Loucy (cell line): ENCODE measurements around the gene CUEDC1.

ENCODE experiments used
- H2AFZ ChIP-seq: fragments of 200-600 bp; sonication (generic); 2 replicates; pipeline ENCODE4 v1.6.0; 2016; ENCODE audit warnings: antibody characterized with exemption, mild to moderate bottlenecking, low read length, moderate library complexity
- H3F3A ChIP-seq: fragments of 200-600 bp; 2 replicates; pipeline ENCODE4 v1.6.0; 2016; ENCODE audit warnings: antibody characterized with exemption, low read depth, mild to moderate bottlenecking
- H3K27me3 ChIP-seq: fragments of 200-600 bp; sonication (generic); 2 replicates; pipeline ENCODE4 v1.6.1; 2014; ENCODE audit warnings: low read length, mild to moderate bottlenecking; ENCODE audit not compliant: insufficient read depth, poor library complexity, severe bottlenecking
- H3K36me3 ChIP-seq: fragments of 200-600 bp; sonication (generic); 2 replicates; pipeline ENCODE4 v1.6.1; 2016; ENCODE audit warnings: low read length; ENCODE audit not compliant: insufficient read depth
- H3K4me1 ChIP-seq: fragments of 200-600 bp; sonication (generic); 2 replicates; pipeline ENCODE4 v1.5.1; 2014; ENCODE audit warnings: low read length, mild to moderate bottlenecking; ENCODE audit not compliant: insufficient read depth, poor library complexity, severe bottlenecking
- H3K4me2 ChIP-seq: fragments of 200-600 bp; sonication (generic); 2 replicates; pipeline ENCODE4 v1.6.0; 2014; ENCODE audit warnings: antibody characterized with exemption, low read length, low read depth, mild to moderate bottlenecking; ENCODE audit not compliant: poor library complexity, severe bottlenecking
- H3K4me3 ChIP-seq: fragments of 200-600 bp; sonication (generic); 2 replicates; pipeline ENCODE4 v1.5.1; 2014; ENCODE audit warnings: low read length, mild to moderate bottlenecking, mixed read lengths; ENCODE audit not compliant: poor library complexity, severe bottlenecking
- H3K79me2 ChIP-seq: fragments of 200-600 bp; sonication (generic); 2 replicates; pipeline ENCODE4 v1.6.1; 2014; ENCODE audit warnings: low read length; ENCODE audit not compliant: insufficient read depth
- H3K9ac ChIP-seq: fragments of 200-600 bp; sonication (generic); 2 replicates; pipeline ENCODE4 v1.6.0; 2014; ENCODE audit warnings: mild to moderate bottlenecking, low read depth, low read length, moderate library complexity; ENCODE audit not compliant: poor library complexity, severe bottlenecking
- H3K9me2 ChIP-seq: fragments of 200-600 bp; sonication (generic); replicated peaks from 2 replicates; pipeline ENCODE4 v1.6.1; 2016; ENCODE audit warnings: low read depth, low read length, mixed read lengths
- H3K9me3 ChIP-seq: fragments of 200-600 bp; sonication (generic); 2 replicates; pipeline ENCODE4 v1.6.1; 2014; ENCODE audit warnings: mild to moderate bottlenecking, antibody characterized with exemption, low read length, low read depth; ENCODE audit not compliant: insufficient read depth
- H4K20me1 ChIP-seq: fragments of 200-600 bp; sonication (generic); 2 replicates; pipeline ENCODE4 v1.6.0; 2014; ENCODE audit warnings: antibody characterized with exemption, low read length, mild to moderate bottlenecking; ENCODE audit not compliant: insufficient read depth, poor library complexity, severe bottlenecking
- EZH2phosphoT487 ChIP-seq: fragments of 200-600 bp; IDR thresholded peaks from 2 replicates; pipeline ENCODE4 v1.6.1; 2018; ENCODE audit warnings: antibody characterized with exemption, mild to moderate bottlenecking, moderate library complexity, borderline replicate concordance
- TF ChIP-seq, protein P1 (sequence below): fragments of 200-600 bp; sonication (generic); conservative IDR thresholded peaks from 2 replicates; pipeline ENCODE4 v1.5.1; 2014; ENCODE audit warnings: mild to moderate bottlenecking, antibody characterized with exemption, low read length

Gene CUEDC1

DNA sequence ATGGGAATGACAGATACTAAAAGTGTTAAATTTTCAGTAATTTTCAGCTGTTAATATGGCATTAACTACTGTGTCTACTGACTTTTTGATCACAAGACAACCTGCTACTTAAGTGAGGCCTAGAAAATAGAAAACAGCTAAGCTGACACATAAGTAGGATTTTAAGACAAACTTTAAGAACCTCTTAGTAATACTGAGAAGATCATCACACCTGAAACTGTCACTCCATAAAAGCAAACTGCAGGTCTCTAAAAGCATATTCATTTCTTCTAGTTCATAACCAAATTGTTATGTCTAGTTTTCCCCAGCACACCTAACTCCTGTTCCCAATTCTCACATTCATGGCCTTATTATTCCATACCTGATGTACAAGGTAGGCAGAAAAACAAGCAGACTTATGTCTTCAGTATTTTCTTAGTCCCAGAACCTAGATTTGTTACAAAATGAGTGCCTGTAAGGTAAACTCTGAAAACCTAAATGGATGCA lies 43.8 kb upstream of the CUEDC1 start:
- H4K20me1 ChIP-seq: peaks cover 49% of the 10 kb centered on the region
- no peaks in the 10 kb centered on the region for H3K9me3 ChIP-seq
- H3K9ac ChIP-seq: no peak overlapping the region
- H3K4me1 ChIP-seq: peaks cover 38% of the 10 kb centered on the region
- H3K27me3 ChIP-seq: no peaks in the 10 kb centered on the region
- H3K9me2 ChIP-seq: no peaks in the 10 kb centered on the region
- H3K4me3 ChIP-seq: no peak overlapping the region
- peaks cover 56% of the 10 kb centered on the region for H3K36me3 ChIP-seq
- peaks cover 23% of the 10 kb centered on the region for H3F3A ChIP-seq
- no peak overlapping the region for H2AFZ ChIP-seq
- H3K79me2 ChIP-seq: peaks cover 56% of the 10 kb centered on the region
- H3K4me2 ChIP-seq: peak overlapping the region; percentile 29
- TF ChIP-seq, protein P1, sequence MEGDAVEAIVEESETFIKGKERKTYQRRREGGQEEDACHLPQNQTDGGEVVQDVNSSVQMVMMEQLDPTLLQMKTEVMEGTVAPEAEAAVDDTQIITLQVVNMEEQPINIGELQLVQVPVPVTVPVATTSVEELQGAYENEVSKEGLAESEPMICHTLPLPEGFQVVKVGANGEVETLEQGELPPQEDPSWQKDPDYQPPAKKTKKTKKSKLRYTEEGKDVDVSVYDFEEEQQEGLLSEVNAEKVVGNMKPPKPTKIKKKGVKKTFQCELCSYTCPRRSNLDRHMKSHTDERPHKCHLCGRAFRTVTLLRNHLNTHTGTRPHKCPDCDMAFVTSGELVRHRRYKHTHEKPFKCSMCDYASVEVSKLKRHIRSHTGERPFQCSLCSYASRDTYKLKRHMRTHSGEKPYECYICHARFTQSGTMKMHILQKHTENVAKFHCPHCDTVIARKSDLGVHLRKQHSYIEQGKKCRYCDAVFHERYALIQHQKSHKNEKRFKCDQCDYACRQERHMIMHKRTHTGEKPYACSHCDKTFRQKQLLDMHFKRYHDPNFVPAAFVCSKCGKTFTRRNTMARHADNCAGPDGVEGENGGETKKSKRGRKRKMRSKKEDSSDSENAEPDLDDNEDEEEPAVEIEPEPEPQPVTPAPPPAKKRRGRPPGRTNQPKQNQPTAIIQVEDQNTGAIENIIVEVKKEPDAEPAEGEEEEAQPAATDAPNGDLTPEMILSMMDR: no peak
- no peak for TF ChIP-seq EZH2phosphoT487

DNA sequence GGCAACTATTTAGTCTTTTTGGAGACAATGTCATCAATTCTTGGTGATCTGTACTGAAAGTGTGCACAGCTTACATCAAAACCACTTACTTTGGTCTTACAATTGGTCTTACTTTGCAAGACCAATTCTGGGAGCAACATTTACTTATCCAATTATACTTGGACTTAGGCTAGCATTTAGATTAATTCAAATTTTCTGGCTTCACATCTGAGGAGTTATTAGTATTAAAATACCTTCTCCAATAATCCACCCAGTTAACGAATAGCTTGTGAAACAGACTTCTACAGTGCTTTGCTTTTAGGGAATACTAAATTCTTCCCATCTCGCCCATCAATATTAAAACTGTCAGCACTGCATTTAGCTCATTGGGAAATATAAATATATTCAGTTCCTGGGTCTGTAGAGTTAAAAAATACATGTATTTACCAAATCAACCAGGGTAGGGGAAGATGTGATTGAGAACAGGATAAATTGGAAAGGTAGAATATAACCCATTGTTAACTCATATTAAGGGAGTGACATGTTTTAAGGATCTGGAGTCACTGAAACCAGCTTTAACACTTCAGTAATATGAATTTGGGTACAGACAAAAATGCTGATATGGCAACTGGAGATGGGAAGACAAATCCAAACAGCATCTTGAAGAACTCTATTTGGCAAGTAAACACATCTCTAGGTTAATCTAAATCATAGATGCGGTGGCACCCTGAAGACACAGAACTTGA lies 42.0 kb upstream of the CUEDC1 start:
- peaks cover 23% of the 10 kb centered on the region for H3F3A ChIP-seq
- TF ChIP-seq, protein P1: no peak
- TF ChIP-seq EZH2phosphoT487: no peak
- peaks cover 30% of the 10 kb centered on the region for H3K4me1 ChIP-seq
- H4K20me1 ChIP-seq: peaks cover 31% of the 10 kb centered on the region
- H2AFZ ChIP-seq: no peak overlapping the region
- H3K79me2 ChIP-seq: peaks cover 38% of the 10 kb centered on the region
- no peak overlapping the region for H3K4me2 ChIP-seq
- H3K27me3 ChIP-seq: no peaks in the 10 kb centered on the region
- no peak overlapping the region for H3K4me3 ChIP-seq
- H3K9me3 ChIP-seq: no peaks in the 10 kb centered on the region
- H3K36me3 ChIP-seq: peaks cover 38% of the 10 kb centered on the region; the same call in 1 of the 2 replicates
- H3K9ac ChIP-seq: no peak overlapping the region
- no peaks in the 10 kb centered on the region for H3K9me2 ChIP-seq

DNA sequence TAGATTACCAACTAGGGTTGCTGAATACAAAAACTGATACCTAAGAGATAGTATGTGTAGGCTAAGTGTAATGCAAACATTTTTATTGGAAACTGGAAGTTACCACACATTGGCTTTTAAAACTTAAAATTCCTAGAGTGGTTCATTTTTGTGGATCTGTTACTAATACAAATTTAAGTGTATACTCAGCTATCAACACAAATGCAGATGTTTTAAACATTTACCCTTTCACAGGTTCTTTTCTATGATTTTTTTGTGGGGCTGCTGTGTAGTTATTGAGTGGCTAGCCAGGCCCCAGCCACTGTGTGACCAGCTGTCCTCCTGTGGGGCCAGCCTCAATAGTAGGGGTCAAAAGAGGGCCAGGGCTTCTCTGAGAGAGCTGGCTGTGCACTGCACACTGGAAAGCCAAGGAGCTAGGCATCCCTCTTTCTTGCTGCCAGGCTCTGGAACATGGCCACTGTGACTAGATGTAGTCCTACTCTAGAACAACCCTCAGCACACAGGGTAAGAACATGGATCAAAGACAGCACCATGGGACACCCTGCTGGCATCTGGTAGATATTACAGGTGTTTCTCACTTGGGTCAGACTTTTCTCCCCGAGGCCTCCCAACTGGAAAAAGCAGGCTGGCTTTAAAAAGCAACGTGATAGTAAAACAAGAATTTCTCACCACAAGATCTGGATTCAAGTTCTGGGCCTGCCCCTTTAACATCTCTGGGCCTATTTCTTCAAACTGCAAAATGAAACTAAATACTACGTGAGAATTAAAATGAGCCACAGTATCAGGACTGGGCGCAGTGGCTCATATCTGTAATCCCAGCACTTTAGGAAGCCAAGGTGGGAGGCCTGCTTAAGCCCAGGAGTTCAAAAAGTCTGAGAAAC lies 40.1 kb upstream of the CUEDC1 start:
- TF ChIP-seq EZH2phosphoT487: no peak
- TF ChIP-seq, protein P1: peak; percentile 79
- Histone ChIP-seq H3F3A (peaks cover 6% of the 10 kb centered on the region), H3K9ac (no peak overlapping the region)

More for the DNA sequence above, 40.1 kb upstream of the CUEDC1 start:
- no peak overlapping the region for H2AFZ ChIP-seq
- H3K4me2 ChIP-seq: no peak overlapping the region
- peaks cover 19% of the 10 kb centered on the region for H3K79me2 ChIP-seq
- no peaks in the 10 kb centered on the region for H3K27me3 ChIP-seq
- no peaks in the 10 kb centered on the region for H3K9me2 ChIP-seq
- peaks cover 23% of the 10 kb centered on the region; the same call in 1 of the 2 replicates for H3K36me3 ChIP-seq
- peaks cover 18% of the 10 kb centered on the region for H3K4me1 ChIP-seq
- no peaks in the 10 kb centered on the region for H3K9me3 ChIP-seq
- peaks cover 12% of the 10 kb centered on the region for H4K20me1 ChIP-seq
- no peak overlapping the region for H3K4me3 ChIP-seq
